NCI-H69 (cell line): ENCODE measurements around the gene IRS1.

Source experiments
- DNase-seq: peaks from one replicate; lab custom pipeline; 2025; lab: John Stamatoyannopoulos, UW

IRS1 gene

DNA sequence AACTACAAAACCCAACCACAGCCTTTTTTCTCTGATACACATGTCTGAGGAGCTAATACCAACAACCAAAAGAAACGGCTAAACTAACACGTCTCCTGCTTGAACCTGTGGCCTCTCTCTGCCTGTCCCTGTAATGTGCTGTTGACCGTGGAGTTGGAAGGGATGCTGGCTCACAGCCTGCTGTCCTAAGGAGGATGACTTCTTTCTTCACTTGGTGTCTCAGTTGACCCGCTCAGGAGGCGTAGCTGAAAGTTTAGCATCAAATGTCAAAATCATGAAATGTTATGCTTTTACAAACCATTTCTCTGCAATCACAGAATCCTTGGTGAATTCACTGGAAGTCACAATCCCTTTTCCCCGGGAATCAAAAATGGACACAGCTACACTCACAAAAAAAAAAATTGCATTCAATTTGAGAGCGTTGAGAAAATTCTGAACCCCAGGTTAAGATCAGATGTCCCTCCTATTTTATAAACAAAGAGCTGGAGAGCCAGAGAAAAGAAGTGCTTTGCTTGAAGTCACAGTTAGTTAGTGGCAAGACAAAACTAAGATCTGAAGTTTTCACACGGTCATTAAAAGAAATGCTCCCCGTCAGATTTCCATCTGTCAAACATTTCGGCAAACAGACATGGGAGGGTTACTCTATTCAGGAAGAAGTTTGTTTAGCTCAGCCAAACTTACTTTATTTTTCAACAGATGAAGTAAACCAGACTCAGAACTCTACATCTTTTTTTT is 74.3 kb downstream of the IRS1 start:
- no peak for DNase-seq

DNA sequence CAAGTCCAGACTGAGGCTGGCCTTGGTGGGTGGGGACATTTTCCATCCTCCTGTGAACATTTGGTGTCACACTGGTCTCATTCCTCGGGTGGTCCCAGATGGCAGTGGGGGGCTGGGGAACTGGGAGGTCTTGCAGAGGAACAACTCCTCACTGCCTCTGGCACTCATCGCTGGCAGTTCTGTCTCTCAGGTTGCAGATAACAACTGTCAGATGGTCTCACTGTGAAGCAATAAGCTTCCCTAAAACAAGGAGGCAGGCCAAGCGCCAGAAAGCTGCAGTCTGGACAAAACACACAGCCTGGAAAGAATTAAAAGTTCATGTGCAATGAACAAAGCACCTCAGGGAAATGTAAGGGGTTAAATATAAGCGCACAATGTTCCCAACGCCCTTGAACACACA is 78.1 kb downstream of the IRS1 start:
- DNase-seq = no peak

- no peak for DNase-seq
These were observed 78.7 kb downstream of the IRS1 start for GRCh38 chr2:226720948-226721347.

DNA sequence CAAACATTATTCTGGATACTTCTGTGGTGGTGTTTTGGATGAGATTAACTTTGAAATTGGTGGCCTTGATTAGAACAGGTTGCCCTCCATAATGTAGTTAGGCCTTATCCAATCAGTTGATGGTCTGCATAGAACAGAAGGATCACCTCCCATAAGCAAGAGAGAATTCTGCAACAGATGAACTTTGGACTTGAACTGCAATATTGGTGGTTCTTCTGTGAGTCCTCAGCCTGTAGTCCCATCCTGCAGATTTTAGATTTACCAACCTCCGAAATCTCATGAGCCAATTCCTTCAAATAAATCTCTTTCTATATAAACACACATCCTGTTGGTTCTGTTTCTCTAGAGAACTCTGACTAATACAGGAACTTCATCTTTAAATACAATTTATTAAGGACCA is 81.9 kb downstream of the IRS1 start:
- DNase-seq = no peak

DNA sequence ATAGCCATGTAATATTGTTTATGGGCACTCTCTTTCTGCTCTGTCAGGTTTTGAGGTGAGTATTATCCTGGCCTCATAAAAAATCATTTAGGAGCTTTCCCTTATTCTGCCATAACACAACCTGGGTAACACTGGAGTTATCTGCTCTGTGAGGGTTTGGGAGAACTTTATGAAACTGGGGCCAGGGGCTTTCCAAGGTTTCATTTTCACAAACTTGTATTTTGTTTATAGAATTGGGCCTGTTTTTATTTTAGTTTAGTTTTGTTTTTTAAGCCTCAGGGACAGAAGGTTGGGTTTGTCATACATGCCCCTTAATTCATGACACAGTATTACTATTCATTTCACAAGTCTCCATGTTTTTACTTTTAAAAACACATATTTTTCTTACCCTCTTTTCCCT is 83.5 kb downstream of the IRS1 start:
- no peak for DNase-seq

- DNase-seq = no peak
These were observed 84.2 kb downstream of the IRS1 start for GRCh38 chr2:226715347-226715990.

DNA sequence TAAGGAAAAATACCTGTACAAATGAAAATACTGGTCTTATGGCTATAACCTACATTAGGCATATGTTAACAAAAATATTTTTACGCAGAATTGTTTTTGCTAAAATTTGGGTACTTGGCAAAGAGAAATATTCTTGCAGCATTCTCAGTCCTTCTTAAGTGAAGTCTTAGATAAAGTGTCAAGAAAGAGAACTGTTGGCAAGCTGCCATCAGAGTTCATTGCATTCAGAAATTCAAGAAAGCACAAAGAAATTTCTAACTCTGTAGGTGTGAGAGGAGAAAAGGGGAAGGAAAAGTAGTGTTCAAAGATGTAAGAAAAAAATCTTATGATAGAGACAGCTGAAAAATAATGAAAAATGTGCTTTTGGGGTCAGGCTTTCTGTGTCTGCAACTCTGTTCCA is 86.7 kb downstream of the IRS1 start:
- no peak for DNase-seq

DNA sequence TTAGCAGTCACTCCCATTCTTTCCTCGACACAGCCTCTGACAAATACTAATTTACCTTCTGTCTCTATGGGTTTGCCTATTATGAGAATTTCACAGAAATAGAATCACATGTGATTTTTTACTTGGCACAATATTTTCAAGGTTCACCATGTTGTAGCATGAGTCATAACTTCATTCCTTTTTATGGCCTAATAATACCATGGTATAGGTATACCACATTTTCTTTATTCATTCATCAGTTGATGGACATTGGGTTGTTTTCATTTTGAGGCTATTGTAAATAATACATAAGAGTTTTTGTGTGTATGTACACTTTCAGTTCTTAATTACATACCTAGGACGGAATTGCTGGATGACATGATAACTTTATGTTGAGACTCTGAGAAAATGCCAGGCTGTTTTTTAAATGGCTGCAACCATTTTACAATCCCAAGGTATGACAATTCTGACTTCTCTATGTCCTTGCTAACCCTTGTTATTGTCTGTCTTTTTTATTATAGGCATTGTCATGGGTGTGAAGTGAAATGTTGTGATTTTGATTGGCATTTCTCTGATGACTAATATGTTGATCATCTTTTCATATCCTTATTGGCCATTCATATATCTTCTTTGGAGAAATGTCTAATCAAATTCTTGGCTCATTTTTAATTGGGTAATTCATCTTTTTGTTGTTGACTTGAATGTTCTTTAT is 87.9 kb downstream of the IRS1 start:
- DNase-seq = no peak

DNA sequence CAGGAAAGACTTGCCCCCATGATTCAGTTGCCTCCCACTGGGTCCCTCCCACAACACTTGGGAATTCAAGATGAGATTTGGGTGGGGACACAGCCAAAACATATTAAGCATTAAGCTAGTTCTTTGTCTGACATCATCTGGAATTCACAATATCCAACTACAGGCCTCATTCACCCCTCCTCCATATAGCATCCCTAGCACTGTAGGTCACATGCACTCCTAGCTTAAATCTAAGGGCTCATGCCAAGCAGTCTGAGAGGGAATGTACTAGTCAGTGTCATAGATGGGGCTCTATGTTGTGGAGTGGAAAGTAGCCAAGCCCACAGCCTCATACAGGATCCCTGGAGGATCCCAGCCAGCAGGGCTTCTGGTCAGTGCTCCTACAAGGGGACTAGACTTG is 92.1 kb downstream of the IRS1 start:
- DNase-seq = no peak

- no peak for DNase-seq
These were observed 93.7 kb downstream of the IRS1 start for GRCh38 chr2:226705965-226706364.

DNA sequence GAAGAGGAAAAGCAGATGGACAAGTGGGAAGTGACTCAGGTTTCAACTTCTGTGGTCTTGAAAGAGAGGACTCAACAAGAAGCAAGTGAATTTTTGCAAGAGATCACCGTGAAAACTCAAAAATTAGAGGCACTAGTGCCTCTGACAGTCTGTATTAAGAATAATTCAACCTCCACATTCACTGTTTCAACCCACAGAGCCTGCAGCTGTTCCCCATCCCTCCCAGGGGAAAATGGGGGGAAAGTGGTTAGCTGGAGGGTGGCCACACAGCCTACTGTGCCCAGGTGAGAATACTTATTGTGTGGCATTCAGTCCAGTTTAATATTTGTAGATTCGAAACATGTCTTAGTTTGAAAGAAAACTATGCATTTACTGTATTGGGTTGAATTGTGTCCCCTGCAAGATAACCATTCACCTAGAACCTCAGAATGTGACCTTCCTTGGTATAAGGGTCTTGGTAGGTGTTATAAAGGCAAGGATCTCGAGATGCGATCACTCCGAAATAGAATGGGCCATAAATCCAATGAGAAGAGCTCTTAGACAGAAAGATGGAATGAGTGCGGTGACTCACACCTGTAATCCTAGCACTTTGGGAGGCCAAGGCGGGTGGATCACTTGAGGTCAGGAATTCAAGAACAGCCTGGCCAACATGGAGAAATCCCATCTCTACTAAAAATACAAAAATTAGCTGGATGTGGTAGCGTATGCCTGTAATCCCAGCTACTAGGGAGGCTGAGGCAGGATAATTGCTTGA is 94.3 kb downstream of the IRS1 start:
- DNase-seq = no peak

GRCh38 chr2:226703514-226703913 is 96.1 kb downstream of the IRS1 start:
- peak; percentile 7 for DNase-seq

DNA sequence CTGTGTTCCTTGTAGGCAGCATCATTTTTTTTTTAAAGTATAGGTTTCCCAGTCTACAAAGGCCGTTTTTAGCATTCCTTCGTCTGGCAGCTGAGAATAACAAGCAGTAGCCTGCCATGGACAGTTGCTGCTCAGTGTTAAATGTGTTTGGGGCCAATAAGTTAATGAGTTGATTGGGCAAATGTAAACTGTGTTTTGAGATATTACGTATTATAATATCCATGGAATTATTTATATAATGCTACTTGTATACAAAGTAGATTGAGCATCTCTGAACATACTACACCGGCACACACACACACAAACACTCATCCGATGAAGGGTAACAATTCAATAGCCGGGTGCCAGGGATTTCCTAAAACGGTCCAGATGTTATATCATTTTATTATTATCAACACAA is 97.2 kb downstream of the IRS1 start:
- no peak for DNase-seq

GRCh38 chr2:226701052-226701451 is 98.6 kb downstream of the IRS1 start:
- no peak for DNase-seq

- peak; percentile 14 for DNase-seq
These were observed 100.3 kb downstream of the IRS1 start for GRCh38 chr2:226699321-226699720.

GRCh38 chr2:226698671-226699070 is 100.9 kb downstream of the IRS1 start:
- no peak for DNase-seq

DNA sequence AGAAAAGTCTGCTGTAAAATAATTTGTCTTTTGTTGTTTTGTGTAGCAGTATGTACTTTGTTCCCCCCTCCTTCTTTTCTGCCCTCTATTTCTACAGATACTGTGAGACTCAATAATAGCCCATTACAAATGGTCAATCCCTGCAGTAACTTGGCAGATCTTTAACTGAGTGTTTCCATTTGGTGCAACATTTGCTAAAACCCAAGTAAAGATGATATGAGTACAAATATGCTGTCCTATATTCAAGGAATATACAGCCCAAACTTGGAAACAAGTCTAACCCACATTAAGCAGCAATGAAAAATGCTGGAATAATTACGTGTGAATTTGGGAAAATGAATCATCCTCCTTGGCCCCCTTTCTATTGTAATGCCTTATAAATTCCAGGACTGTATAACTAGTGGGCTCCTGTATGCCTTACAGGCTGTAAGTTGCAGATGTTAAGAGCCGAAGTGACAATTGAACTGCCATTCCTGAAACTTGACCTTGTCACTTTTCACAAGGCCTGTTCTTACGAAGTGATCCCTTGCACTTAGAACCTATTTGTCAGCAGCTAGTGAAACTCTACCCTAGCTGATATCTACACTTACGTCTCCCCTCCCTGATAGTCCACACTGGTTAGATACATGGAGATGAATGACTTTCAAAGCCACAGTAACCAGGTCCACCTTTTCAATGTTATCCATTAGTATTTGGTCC is 104.9 kb downstream of the IRS1 start:
- no peak for DNase-seq

DNA sequence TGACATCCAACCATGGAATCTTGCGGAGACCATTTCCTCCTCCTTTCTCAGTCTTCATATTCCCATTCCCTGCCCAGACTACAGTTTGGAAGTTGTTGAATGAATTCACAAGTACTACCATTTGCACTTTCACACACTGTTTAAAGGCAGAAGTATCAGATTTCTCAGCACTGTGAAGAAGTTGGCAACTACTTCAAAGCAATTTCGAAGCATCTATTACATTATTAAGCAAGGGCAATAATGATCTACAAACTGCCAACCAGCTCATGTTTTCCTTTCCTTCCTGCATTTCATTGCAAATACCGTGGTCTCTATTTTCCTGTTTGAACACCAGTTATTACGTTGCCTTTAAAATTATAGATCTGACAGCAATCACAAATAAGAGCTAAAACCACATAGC is 105.5 kb downstream of the IRS1 start:
- peak; percentile 34 for DNase-seq

- DNase-seq = no peak
These were observed 106.1 kb downstream of the IRS1 start for GRCh38 chr2:226693521-226693920.

- no peak for DNase-seq
These were observed 107.0 kb downstream of the IRS1 start for GRCh38 chr2:226692521-226693126.

- peak; percentile 12 for DNase-seq
These were observed 108.4 kb downstream of the IRS1 start for GRCh38 chr2:226691255-226691654.
